AG09309 (cell line): ENCODE measurements around the gene IKBKG.

ENCODE experiments used
- DNase-seq: peaks from one replicate; pipeline ENCODE4 v3.0.0-alpha.2; 2010; ENCODE audit warnings: low read depth
- H3K4me3 ChIP-seq: 2 replicates; pipeline ENCODE4 v1.5.1; 2011; ENCODE audit warnings: mild to moderate bottlenecking, low read depth, low read length, moderate library complexity; ENCODE audit not compliant: control insufficient read depth
- TF ChIP-seq, protein P1 (sequence below): IDR thresholded peaks from 2 replicates; pipeline ENCODE4 v1.5.1; 2011; ENCODE audit warnings: mild to moderate bottlenecking, low read depth, low read length, inconsistent platforms; ENCODE audit not compliant: insufficient read depth, control insufficient read depth; ENCODE audit errors: missing control alignments

IKBKG gene

DNA sequence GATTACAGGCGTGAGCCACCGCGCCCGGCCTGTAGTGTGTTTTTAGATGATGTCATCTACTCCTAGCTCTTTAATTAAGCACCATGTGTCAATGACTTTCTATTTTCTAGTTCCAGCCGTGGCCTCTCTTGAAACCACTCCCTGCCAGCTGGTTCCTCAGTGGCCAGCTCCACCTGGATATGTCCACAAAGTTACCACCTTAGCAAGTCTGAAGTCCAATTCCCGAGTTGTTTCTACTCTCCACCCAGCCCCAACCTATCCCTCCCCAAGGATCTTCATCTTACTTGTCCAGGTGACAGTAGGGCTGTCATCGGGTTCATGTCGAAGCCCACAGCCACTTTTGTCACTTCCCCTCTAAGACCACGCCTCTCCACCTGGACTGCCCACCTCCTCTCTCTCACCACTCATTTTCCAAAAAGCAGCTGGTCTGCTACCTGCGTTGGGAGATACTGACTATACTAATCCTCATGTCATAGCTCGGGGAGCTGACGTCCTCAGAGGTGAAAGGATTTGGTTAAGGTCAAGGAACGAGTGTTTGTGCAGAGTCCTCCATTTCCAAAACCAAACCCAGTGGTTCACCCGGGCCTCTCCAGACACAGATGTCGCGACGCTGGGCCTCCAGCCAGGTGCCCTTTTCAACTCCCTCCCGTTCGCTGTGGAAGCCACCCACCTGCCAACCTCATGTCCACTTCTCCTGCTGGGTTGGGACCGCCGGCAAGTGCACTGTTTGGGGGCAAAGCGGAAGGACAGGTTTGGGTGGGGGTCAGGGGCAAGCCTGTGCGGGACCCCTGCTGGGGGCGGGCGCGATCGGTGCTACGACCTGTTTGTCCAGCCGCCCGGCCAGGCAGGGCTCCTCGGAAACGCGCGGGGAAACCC, 32.1 kb upstream of the IKBKG start:
- peak overlapping the region; percentile 83 for H3K4me3 ChIP-seq
- TF ChIP-seq, protein P1, sequence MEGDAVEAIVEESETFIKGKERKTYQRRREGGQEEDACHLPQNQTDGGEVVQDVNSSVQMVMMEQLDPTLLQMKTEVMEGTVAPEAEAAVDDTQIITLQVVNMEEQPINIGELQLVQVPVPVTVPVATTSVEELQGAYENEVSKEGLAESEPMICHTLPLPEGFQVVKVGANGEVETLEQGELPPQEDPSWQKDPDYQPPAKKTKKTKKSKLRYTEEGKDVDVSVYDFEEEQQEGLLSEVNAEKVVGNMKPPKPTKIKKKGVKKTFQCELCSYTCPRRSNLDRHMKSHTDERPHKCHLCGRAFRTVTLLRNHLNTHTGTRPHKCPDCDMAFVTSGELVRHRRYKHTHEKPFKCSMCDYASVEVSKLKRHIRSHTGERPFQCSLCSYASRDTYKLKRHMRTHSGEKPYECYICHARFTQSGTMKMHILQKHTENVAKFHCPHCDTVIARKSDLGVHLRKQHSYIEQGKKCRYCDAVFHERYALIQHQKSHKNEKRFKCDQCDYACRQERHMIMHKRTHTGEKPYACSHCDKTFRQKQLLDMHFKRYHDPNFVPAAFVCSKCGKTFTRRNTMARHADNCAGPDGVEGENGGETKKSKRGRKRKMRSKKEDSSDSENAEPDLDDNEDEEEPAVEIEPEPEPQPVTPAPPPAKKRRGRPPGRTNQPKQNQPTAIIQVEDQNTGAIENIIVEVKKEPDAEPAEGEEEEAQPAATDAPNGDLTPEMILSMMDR: no peak
- no peak for DNase-seq

DNA sequence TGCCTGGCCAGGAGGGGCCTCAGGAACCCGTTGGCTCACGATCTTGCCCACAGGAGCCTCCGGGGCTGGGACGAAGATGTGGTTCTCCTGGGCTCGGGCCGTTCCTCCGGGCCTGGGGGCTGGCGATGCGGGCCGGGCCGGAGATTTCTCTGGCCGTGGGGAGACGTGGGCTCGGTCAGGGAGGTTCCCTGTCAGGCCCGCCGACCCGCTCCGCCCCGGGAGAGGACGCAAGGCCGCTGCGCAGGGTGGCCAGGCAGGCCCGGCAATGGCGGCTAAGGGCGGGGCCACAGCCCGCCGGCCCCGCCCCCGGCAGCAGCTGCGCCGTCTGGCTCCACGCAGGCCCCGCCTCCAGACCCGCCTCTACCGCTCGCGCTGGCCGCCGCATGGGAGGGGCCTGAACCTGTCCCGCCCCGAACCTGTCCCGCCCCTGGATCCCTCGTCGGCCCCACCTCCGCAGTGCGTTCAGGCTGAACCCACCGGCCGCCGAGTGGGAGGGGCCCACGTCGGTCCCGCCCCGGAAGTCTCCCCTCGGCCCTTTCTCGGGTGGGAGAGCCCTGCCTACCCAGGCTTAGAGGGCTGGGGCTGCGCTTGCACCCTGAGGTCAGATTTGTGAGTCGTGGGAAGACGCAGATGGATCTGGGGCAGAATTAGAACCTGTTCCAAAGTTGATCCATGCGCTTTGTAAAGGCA, 31.3 kb upstream of the IKBKG start, which contains the start of gene FAM3A:
TSS of gene FAM3A (minus strand) at position 267 of the 690 bp plus-strand sequence. CDS start 460 bp downstream, outside the sequence.
- TF ChIP-seq, protein P1: no peak

DNA sequence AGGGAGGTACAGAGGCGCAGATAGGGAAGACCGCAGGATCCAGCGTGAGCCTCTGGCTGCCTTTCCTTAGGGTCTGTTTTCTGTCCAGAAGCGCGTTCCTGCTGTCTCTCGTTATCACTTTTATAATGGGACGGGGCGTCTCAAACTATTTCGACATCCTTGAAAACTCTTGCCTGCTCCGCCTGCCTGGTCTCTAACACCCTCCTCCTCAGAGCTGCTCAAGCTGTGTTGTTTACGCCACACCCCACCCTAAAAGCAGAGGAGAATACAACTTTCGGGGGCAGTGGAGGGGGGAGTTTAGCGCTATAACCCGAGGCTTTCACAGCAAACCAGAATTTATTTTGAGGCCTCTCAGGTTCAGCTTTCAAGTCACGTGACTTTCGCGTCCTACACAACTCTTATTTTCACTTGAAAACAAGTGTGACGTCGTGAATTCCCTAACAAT, 30.7 kb upstream of the IKBKG start:
- DNase-seq: no peak
- peak overlapping the region; percentile 33 for H3K4me3 ChIP-seq
- TF ChIP-seq, protein P1: no peak

More for the DNA sequence above, 31.3 kb upstream of the IKBKG start, which contains the start of gene FAM3A:
- DNase-seq: peak; percentile 35
- H3K4me3 ChIP-seq: peak within 1 kb of the TSS; percentile 83

DNA sequence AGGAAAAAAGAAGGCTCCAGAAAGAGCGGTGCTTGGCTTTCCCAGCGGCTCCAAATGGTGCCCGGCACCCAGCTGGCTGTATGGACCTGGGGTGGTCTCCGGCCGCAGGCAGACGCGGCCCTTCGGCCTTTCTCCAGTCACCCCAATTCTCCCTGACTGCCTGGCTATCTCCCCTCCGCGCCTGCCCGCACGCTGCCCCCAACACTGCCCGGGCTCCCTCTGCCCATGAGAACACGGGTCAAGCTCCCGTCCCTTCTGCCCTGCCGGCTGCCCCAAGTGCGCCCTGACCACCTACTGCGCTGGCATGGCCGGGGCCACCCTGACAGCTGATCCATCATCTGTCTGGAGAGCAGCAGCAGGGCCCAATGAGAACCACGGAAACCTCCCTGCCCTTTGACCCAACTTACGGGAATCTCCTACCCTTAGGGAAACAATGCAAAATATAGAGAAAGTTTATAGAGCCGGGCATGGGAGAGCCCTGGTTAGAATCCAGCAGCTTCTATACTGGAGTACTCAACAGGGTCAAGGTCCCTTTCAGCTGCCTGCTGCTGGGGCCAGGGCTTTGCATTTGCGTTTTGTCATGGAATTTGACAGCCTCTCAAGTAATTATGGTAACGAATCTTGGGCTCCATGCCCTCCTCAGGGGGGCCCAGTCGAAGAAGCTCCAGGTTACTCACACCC, 30.2 kb upstream of the IKBKG start:
- no peak for DNase-seq
- H3K4me3 ChIP-seq: peak overlapping the region; percentile 33
- TF ChIP-seq, protein P1: no peak

DNA sequence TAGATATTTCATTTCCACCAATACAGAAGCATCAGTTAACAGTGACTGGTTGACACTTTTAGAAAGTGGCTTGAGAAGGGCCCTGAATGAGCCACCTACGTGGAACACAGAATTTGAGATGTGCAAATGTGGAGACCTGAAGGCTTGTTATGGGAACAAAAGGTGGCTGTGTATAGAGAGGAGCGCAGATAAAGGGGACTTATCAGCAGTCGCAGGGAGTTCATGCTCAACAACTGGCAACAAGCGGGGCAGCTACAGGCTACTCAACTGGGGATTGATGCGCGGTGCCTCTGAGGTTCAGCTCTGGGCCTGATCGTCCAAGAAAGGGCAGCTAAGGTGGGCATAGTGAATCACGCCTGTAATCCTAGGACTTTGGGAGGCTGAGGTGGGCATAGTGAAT, 28.0 kb upstream of the IKBKG start:
- TF ChIP-seq, protein P1: no peak
- DNase-seq: no peak
- no peak overlapping the region for H3K4me3 ChIP-seq
